LNCaP clone FGC (cell line): Measurements from ENCODE around the gene CEP192.

ENCODE experiments used
- DNase-seq: peaks from one replicate; pipeline ENCODE4 v3.0.0-alpha.2; 2011; ENCODE audit warnings: low read depth
- H3K4me3 ChIP-seq: 2 replicates; pipeline ENCODE4 v1.5.1; 2011; ENCODE audit warnings: mild to moderate bottlenecking, low read depth, low read length, control low read depth
- CTCF ChIP-seq: IDR thresholded peaks from 2 replicates; pipeline ENCODE4 v1.5.1; 2012; ENCODE audit warnings: mild to moderate bottlenecking; ENCODE audit not compliant: control insufficient read depth, insufficient read depth; ENCODE audit errors: extremely low read depth

The CEP192 gene

DNA sequence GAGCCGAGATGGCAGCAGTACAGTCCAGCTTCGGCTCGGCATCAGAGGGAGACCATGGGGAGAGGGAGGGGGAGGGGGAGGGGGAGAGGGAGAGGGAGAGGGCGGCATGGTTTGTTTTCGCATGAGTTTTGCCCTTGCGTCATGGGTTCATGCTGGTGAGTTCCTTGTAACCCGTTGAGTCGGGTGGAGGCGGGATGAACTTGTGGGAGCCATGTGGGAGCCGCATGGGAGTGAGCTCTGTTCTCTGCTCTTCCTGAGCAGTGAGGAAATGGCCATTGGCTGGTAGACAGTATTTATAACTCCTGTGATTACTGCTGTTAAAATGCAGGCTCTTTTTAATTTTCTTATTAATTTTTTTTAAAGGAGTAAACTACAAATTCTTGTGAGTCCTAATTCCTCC is 108.0 kb downstream of the CEP192 start:
- TF ChIP-seq CTCF, result no peak
- H3K4me3 ChIP-seq, result no peak overlapping the region
- no peak for DNase-seq

GRCh38 chr18:13100942-13101658 is 109.9 kb downstream of the CEP192 start:
- no peak overlapping the region for H3K4me3 ChIP-seq
- DNase-seq, result no peak

GRCh38 chr18:13101659-13102197 is 110.6 kb downstream of the CEP192 start:
- no peak overlapping the region for H3K4me3 ChIP-seq
- TF ChIP-seq CTCF, result no peak
- DNase-seq, result no peak

More at GRCh38 chr18:13100942-13101658, 109.9 kb downstream of the CEP192 start:
- TF ChIP-seq CTCF, result no peak

- DNase-seq, result no peak
- no peak overlapping the region for H3K4me3 ChIP-seq
- peak; percentile 34 for TF ChIP-seq CTCF
These were observed 112.2 kb downstream of the CEP192 start for GRCh38 chr18:13103366-13103765.

DNA sequence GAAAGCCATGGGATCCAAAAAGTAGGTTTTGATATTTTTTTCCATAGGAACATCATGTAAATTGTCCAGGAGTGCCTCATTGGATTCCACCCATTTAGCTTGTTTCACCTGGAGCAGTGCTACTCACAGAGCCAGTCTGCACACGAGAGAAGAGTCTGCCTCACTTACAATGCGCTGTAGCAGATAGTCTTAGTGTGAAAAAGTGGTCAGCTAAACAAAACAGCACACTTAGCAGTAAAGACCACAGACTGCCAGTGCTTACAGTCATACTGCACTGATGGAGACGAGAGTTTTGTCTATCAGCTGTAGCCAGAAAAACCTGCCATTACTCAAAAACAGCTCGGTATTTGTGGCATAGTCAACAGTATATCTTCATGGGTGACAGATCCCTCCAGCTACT is 113.9 kb downstream of the CEP192 start:
- DNase-seq, result no peak
- no peak overlapping the region for H3K4me3 ChIP-seq
- TF ChIP-seq CTCF, result no peak

GRCh38 chr18:13107074-13107473 is 115.9 kb downstream of the CEP192 start:
- no peak for TF ChIP-seq CTCF
- H3K4me3 ChIP-seq, result no peak overlapping the region
- DNase-seq, result no peak

- no peak overlapping the region for H3K4me3 ChIP-seq
- DNase-seq, result no peak
- TF ChIP-seq CTCF, result no peak
These were observed 117.2 kb downstream of the CEP192 start for GRCh38 chr18:13108330-13108729.
